Hindlimb muscle (tissue), 1 donor: ENCODE results near the gene FIGN. TPM values are rescaled to one million over a fixed set of nuclear protein-coding genes. Genes with fewer than 3 reads are reported as not detected.
A peak's percentile ranks its signal among the peaks of the same experiment; 100 is the strongest.

Experiments
- DNase-seq: peaks from one replicate; pipeline ENCODE4 v3.0.0-alpha.2; 2013
- polyA plus RNA-seq: library from polyadenylated mRNA; unstranded; fragments of 120-200 nt; gene quantifications from one replicate; pipeline ENCODE4 v1.2.1, GENCODE V29; 2013; ENCODE audit not compliant: insufficient read length

The FIGN gene
- polyA plus RNA-seq, 1 donor, result 0.99 TPM

- DNase-seq, result peak; percentile 40
These were observed 182.2 kb downstream of the FIGN start for GRCh38 chr2:163553601-163554000.

GRCh38 chr2:163552758-163553157, 183.1 kb downstream of the FIGN start:
- DNase-seq, result no peak

GRCh38 chr2:163551616-163552373, 184.0 kb downstream of the FIGN start:
- DNase-seq, result no peak

GRCh38 chr2:163548970-163549369, 186.8 kb downstream of the FIGN start:
- DNase-seq, result no peak
